ENCODE results near the gene TMC3.
"Not testable (repeated sequence)": the region's sequence is repeated elsewhere in the genome, so short reads cannot be mapped to it uniquely, and the experiment has no call there.

TMC3 gene

GRCh38 chr15:81334768-81335435 is 39.1 kb downstream of the TMC3 start:
- TF ChIP-seq CTCF (IDR thresholded peaks at IDR 0.05; ENCODE audit: low read depth, low read length, missing control alignments), result no peak
- no peak for DNase-seq (ENCODE audit: low read depth)
- no peak overlapping the region for H3K4me3 ChIP-seq (ENCODE audit: low read depth, low read length)

GRCh38 chr15:81333363-81333762 is 40.6 kb downstream of the TMC3 start:
- H3K4me3 ChIP-seq (ENCODE audit: low read depth, low read length), result no peak overlapping the region
- no peak for TF ChIP-seq CTCF (IDR thresholded peaks at IDR 0.05; ENCODE audit: low read depth, low read length, missing control alignments)
- no peak for DNase-seq (ENCODE audit: low read depth)

DNA sequence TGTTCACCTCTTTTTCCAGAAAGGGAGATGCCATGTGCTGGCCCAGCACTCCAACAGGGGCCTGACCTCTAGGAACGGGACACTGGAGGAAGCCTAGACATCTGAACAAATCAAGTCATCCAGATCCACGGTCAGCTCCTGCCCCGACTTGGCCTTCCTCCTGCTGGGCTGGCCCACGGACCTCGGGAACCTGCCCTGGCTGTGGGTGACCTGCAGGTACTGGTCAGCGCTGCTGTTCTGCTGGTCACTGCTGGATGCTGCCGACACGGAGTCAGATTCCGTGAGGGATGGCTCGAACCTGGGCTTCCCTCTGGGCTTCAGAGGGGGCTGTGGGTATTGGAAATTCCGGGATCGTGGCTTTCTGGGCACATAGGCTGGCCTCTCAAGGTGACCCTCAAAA is 41.7 kb downstream of the TMC3 start:
- no peak overlapping the region for H3K4me3 ChIP-seq (ENCODE audit: low read depth, low read length)
- no peak for DNase-seq (ENCODE audit: low read depth)
- no peak for TF ChIP-seq CTCF (IDR thresholded peaks at IDR 0.05; ENCODE audit: low read depth, low read length, missing control alignments)

DNA sequence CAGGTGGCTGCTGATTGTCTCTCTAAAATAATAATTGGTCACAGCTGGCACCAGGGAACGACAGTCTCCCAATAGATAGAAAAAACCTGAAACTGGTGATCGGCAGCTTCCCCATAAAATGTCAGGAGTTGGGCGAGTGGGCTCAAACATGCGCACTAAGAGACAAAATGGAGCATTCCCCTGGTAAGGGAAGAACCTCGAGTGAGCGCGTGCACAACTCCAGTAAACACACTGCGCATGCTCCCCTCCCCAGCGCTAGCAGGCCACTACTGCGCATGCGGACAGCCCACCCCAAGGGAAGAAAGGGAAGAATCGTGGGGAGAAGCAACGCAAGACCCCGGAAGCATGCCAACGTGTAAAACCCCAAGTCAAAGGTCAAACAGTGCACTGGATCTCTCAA is 42.4 kb downstream of the TMC3 start:
- no peak overlapping the region for H3K4me3 ChIP-seq (ENCODE audit: low read depth, low read length)
- no peak for TF ChIP-seq CTCF (IDR thresholded peaks at IDR 0.05; ENCODE audit: low read depth, low read length, missing control alignments)
- DNase-seq (ENCODE audit: low read depth), result no peak

- not testable (repeated sequence) for H3K4me3 ChIP-seq (ENCODE audit: low read depth, low read length); DNase-seq (ENCODE audit: low read depth)
Observed at GRCh38 chr15:81331141-81331540, 42.9 kb downstream of the TMC3 start.

DNA sequence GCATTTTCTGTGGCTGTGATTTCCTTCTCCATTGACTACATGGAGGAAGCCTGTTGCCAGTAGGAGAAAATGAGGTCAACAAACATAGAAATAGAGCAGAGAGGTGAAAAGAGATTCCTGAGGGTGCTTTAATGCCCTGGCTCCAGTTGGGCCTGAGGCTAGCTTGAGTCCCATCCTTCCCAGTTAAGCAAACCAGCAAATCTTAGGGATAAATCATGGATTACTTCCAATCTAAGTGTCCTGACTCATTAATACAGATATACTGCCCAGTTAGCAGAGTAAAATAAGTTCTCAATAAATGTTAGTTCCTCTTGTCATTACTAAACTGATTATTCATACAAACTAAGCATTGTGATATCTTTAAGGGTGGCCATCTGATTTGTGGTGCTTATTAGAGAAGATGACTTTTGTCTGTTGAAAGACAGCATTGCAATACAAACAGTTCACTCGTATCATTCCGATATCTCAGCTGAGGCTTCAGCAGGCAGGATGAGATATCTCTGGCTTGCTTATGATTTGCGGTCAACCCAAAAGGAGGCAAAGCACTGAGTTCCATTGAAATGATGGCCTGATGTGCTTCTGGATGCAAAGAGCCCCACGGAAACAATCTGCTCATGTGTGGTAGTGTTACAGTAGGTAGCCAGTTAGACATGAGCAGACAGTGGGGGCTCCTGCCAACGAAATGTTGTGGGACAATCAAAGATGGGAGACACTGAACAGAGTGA is 43.5 kb downstream of the TMC3 start:
- DNase-seq (ENCODE audit: low read depth), result no peak
- H3K4me3 ChIP-seq (ENCODE audit: low read depth, low read length), result no peak overlapping the region
- TF ChIP-seq CTCF (IDR thresholded peaks at IDR 0.05; ENCODE audit: low read depth, low read length, missing control alignments), result no peak

- no peak for DNase-seq (ENCODE audit: low read depth)
- no peak overlapping the region for H3K4me3 ChIP-seq (ENCODE audit: low read depth, low read length)
- no peak for TF ChIP-seq CTCF (IDR thresholded peaks at IDR 0.05; ENCODE audit: low read depth, low read length, missing control alignments)
Observed at GRCh38 chr15:81329446-81329845, 44.6 kb downstream of the TMC3 start.

Measured in GM12864 (cell line).